Prostate gland (tissue), 2 donors: ENCODE measurements around the gene PIGU. TPM values are rescaled to one million over a fixed set of nuclear protein-coding genes. Genes with fewer than 3 reads are reported as not detected.

ENCODE experiments used
- DNase-seq: peaks from one replicate; pipeline ENCODE4 v3.0.0-alpha.2; 2019; ENCODE audit warnings: low spot score
- H3K27ac ChIP-seq, 2 donors: fragments of 200-600 bp; sonication (generic); 2 replicates each; pipeline ENCODE4 v1.5.1; 2017 to 2019
- H3K27me3 ChIP-seq: fragments of 200-600 bp; sonication (generic); replicated peaks from 2 replicates; pipeline ENCODE4 v1.5.1; 2019; ENCODE audit not compliant: insufficient read depth
- H3K36me3 ChIP-seq, 2 donors: fragments of 200-600 bp; sonication (generic); 1 replicate in 1 of 2; 2 replicates in 1 of 2; pipeline versions ENCODE4 v1.5.1 to v1.8.1; 2017 to 2019
- H3K4me1 ChIP-seq: fragments of 200-600 bp; sonication (generic); replicated peaks from 2 replicates; pipeline ENCODE4 v1.5.1; 2019
- H3K4me3 ChIP-seq, 2 donors: fragments of 200-600 bp; sonication (generic); 2 replicates each; pipeline ENCODE4 v1.5.1; 2017 to 2019
- H3K9me3 ChIP-seq: fragments of 200-600 bp; sonication (generic); 2 replicates; pipeline ENCODE4 v1.5.1; 2017
- POLR2A ChIP-seq: fragments of 450-650 bp; IDR thresholded peaks from one replicate; pipeline ENCODE4 v1.6.1; 2016; ENCODE audit warnings: antibody characterized with exemption, mild to moderate bottlenecking
- POLR2AphosphoS5 ChIP-seq: sonication (generic); formaldehyde crosslinking; IDR thresholded peaks from one replicate; pipeline ENCODE4 v1.6.1; 2017; ENCODE audit warnings: antibody characterized with exemption
- WGBS: methylation state at CpG from one replicate; pipeline ENCODE4 v1.1.5; 2018; 5-methylcytosine and 5-hydroxymethylcytosine counted together
- intact Hi-C: fragments of 100-400 bp; cut with DNase I; formaldehyde crosslinking; loops from one replicate; pipeline ENCODE4 v1.14.2; 2022
- small RNA-seq, 2 donors: library from RNA; depleted of rRNA; stranded (forward); fragments of <200 nt; gene quantifications; one replicate each; pipeline ENCODE3, GENCODE V24; 2016
- total RNA-seq, 2 donors: library from RNA; depleted of rRNA; stranded (reverse); fragments of >200 nt; gene quantifications; one replicate each; pipeline ENCODE4 v1.1.0, GENCODE V29; 2016
- TF ChIP-seq, protein P1 (sequence below), 4 experiments: fragments of 200-600 bp in 2 of 4; fragments of 450-650 bp in 2 of 4; sonication (generic) in 2 of 4; IDR thresholded peaks; 1 replicate in 3 of 4; 2 replicates in 1 of 4; pipeline ENCODE4 v1.5.1; 2016 to 2019; ENCODE audit warnings: antibody characterized with exemption in 4 of 4, mild to moderate bottlenecking in 2 of 4, moderate library complexity in 2 of 4

PIGU gene
- total RNA-seq, 2 donors from 2014 or later = 18.2 to 26.4 TPM

DNA sequence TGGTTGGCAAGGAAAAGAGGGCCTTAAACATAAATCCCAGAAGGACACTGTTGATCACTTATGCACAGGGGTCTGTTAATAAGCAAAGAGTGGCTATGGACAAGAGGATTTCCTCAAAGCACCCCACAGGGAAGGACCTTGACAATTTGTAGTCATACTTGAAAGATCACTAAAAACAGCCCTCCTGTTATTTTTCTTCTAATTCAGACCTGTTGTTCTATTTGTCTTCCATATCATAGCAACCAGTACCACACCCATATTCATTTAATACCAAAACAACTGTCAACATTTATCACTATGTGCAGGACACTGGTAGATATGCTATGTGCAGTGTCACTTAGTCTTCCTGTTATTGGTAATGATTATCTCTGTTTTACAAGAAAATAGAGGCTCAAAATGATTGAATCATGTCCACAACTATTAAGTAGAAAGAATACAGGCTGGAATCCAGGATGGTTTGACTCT, 163.9 kb downstream of the PIGU start:
- no peak for DNase-seq
- TF ChIP-seq, protein P1, sequence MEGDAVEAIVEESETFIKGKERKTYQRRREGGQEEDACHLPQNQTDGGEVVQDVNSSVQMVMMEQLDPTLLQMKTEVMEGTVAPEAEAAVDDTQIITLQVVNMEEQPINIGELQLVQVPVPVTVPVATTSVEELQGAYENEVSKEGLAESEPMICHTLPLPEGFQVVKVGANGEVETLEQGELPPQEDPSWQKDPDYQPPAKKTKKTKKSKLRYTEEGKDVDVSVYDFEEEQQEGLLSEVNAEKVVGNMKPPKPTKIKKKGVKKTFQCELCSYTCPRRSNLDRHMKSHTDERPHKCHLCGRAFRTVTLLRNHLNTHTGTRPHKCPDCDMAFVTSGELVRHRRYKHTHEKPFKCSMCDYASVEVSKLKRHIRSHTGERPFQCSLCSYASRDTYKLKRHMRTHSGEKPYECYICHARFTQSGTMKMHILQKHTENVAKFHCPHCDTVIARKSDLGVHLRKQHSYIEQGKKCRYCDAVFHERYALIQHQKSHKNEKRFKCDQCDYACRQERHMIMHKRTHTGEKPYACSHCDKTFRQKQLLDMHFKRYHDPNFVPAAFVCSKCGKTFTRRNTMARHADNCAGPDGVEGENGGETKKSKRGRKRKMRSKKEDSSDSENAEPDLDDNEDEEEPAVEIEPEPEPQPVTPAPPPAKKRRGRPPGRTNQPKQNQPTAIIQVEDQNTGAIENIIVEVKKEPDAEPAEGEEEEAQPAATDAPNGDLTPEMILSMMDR (IDR thresholded peaks at IDR 0.05) = no peak
- TF ChIP-seq POLR2A (no peak), POLR2AphosphoS5 (no peak)
- H3K27ac ChIP-seq = no peak overlapping the region

GRCh38 chr20:34512266-34512954, 164.5 kb downstream of the PIGU start:
- H3K4me1 ChIP-seq = no peaks in the 10 kb centered on the region
- no peak overlapping the region for H3K27ac ChIP-seq
- TF ChIP-seq POLR2A = no peak
- TF ChIP-seq POLR2AphosphoS5 = no peak
- TF ChIP-seq, protein P1 (IDR thresholded peaks at IDR 0.05) = no peak
- DNase-seq = no peak
- intact Hi-C loops = no loop called here
- no peaks in the 10 kb centered on the region for H3K36me3 ChIP-seq
- no peaks in the 10 kb centered on the region for H3K27me3 ChIP-seq
- no peak overlapping the region for H3K4me3 ChIP-seq
- no peaks in the 10 kb centered on the region for H3K9me3 ChIP-seq
- 84% methylated on average over 4 of the region's 4 CpGs for WGBS

More for the DNA sequence above, 163.9 kb downstream of the PIGU start:
- intact Hi-C loops = no loop called here
- Histone ChIP-seq H3K27me3 (no peaks in the 10 kb centered on the region), H3K4me1 (no peaks in the 10 kb centered on the region), H3K36me3 (no peaks in the 10 kb centered on the region), H3K9me3 (no peaks in the 10 kb centered on the region), H3K4me3 (no peak overlapping the region)

DNA sequence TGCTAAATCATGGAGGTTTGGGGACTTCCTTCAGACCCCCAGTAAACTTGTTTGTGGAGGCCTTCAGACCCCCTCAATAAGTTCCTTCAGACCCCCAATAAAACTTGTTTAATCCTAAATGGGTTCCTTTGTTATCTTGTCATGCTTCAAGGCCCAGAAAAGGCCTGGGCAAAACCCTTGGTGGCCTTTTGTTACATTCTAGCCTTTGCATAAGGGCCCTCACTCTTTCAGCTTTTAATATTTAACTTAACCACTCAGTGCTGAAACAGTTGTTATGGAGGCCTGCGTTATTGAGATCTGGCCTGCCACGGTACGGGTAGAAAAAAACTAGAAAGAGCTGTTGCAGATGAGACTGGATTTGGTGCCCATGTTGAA, 165.0 kb downstream of the PIGU start:
- TF ChIP-seq, protein P1 (IDR thresholded peaks at IDR 0.05) = no peak
- TF ChIP-seq POLR2A (no peak), POLR2AphosphoS5 (no peak)
- WGBS = 72% methylated on average over 3 of the region's 3 CpGs
- H3K4me3 ChIP-seq = no peak overlapping the region
- H3K9me3 ChIP-seq = no peaks in the 10 kb centered on the region
- no peaks in the 10 kb centered on the region for H3K36me3 ChIP-seq
- intact Hi-C loops = no loop called here
- H3K27ac ChIP-seq = no peak overlapping the region
- H3K4me1 ChIP-seq = no peaks in the 10 kb centered on the region
- no peak for DNase-seq
- H3K27me3 ChIP-seq = no peaks in the 10 kb centered on the region

DNA sequence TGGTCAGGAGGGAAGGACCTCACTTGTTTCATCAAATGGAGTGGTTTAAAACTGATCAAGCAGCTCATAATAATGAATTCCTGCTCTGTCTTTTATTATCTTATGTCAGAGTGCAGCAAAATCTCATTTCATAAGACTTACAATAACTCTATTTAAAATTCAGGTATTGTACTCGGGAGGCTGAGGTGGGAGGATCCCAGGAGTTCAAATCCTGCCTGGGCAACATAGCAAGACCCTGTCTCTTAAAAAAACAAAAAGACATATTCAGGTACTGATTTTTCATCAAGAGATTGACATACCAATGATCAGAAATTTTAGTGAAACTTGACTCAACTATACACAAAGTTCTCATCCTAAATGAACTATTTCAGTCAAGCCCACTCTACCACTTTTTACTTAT, 166.3 kb downstream of the PIGU start:
- no peaks in the 10 kb centered on the region for H3K4me1 ChIP-seq
- no peaks in the 10 kb centered on the region for H3K27me3 ChIP-seq
- H3K27ac ChIP-seq = no peak overlapping the region
- H3K4me3 ChIP-seq = no peak overlapping the region
- intact Hi-C loops = no loop called here
- H3K36me3 ChIP-seq = no peaks in the 10 kb centered on the region
- TF ChIP-seq POLR2AphosphoS5 (no peak), POLR2A (no peak)
- TF ChIP-seq, protein P1 (IDR thresholded peaks at IDR 0.05) = no peak
- no peaks in the 10 kb centered on the region for H3K9me3 ChIP-seq
- WGBS = 97% methylated on average over 1 of the region's 1 CpG
- DNase-seq = no peak

Small RNA genes lying within 50 kb of the gene (small RNA-seq; reads per million reads assigned to genes)
- 0 reads per million in 2 donors for gene AL118520.1
- 0 reads per million in 2 donors for gene RF00019

Other genes starting within 250 kb of the PIGU start
- gene DYNLRB1, start 160.7 kb downstream of the PIGU start, total RNA-seq = 100 to 1,000 TPM; 132 to 247 TPM
- 100 to 1,000 TPM in 1 of 2 donors, 10 to 100 TPM in 1; 74.3 to 128 TPM for gene MAP1LC3A, start 118.4 kb downstream of the PIGU start, total RNA-seq
- 10 to 100 TPM; 26.0 to 39.4 TPM for gene TP53INP2, start 27.3 kb upstream of the PIGU start, total RNA-seq
- 10 to 100 TPM; 19.6 to 43.7 TPM for gene NCOA6, start 148.6 kb upstream of the PIGU start, total RNA-seq
- gene GGT7, start 195.8 kb upstream of the PIGU start, total RNA-seq = 10 to 100 TPM; 22.0 to 28.3 TPM
- 10 to 100 TPM; 37.4 to 44.2 TPM for gene ACSS2, start 199.5 kb upstream of the PIGU start, total RNA-seq